Measurements from ENCODE around the gene EHHADH. TPM values are rescaled to one million over a fixed set of nuclear protein-coding genes. Genes with fewer than 3 reads are reported as not detected.
"Not testable (repeated sequence)": the region's sequence is repeated elsewhere in the genome, so short reads cannot be mapped to it uniquely, and the experiment has no call there.

The EHHADH gene
- 9.5 and 12.1 TPM in 2 replicates for total RNA-seq (2014; rRNA removed; shearing (Covaris generic))
- polyA plus RNA-seq (2015; cell fraction: cytosol; rRNA removed) = 7.0 and 7.9 TPM in 2 replicates
- 4.5 and 8.8 TPM in 2 replicates for polyA plus RNA-seq (2015; cell fraction: nucleus; rRNA removed)

GRCh38 chr3:185253645-185254410 lies at the start of gene EHHADH:
Gene EHHADH (minus strand): TSS chr3:185254049. CDS start chr3:185254022, 27 bp downstream.
- in situ Hi-C loops (cut with HindIII; ENCODE audit: low pct_unique_long_range_greater_than_20kb, low sequenced_read_pairs) = no loop called here
- peak; percentile 75 for DNase-seq (ENCODE audit: low read depth, low spot score)

GRCh38 chr3:185299918-185300426 lies 46.1 kb upstream of the EHHADH start:
- DNase-seq (ENCODE audit: low read depth, low spot score); in situ Hi-C loops (cut with HindIII; ENCODE audit: low pct_unique_long_range_greater_than_20kb, low sequenced_read_pairs): not testable (repeated sequence)

DNA sequence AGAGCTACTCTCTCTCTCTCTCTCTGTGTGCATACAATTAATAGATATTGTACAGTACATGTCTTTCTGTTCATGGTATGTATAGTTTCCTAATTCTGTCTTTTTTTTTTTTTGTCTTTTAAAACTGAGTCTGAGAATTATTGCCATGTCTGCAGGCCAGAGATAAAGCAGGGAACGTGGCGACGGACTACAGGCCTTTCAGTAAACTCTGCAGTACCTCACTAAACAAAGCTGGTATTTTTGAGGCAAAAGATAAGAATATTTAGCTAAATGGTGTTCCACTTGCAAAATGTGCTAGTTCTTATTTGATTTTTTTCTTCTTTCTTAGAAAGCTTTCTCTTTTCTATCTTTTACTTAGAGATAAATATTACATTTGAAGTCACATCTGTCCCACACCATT lies 44.0 kb upstream of the EHHADH start:
- DNase-seq (ENCODE audit: low read depth, low spot score) = no peak

DNA sequence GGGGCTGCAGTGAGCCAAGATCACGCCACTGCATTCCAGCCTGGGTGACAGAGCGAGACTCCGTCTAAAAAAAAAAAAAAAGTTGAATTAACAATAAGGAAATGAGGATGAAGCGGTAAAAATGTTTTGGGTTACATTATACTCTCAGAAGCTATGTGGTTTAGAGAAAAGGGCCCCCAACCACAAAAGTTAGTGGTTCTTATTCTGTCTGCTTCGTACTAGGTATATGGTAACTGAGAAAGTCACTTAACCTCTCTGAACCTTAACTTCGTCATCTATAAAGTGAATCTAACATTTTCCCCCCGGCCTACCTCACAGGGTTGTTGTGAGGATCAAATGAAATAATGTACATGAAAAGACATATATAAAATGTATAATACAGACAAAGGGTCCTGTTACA lies 38.4 kb upstream of the EHHADH start:
- no peak for DNase-seq (ENCODE audit: low read depth, low spot score)
- in situ Hi-C loops (cut with HindIII; ENCODE audit: low pct_unique_long_range_greater_than_20kb, low sequenced_read_pairs) = no loop called here

More for the DNA sequence above, 44.0 kb upstream of the EHHADH start:
- in situ Hi-C loops (cut with HindIII; ENCODE audit: low pct_unique_long_range_greater_than_20kb, low sequenced_read_pairs) = no loop called here

- in situ Hi-C loops (cut with HindIII; ENCODE audit: low pct_unique_long_range_greater_than_20kb, low sequenced_read_pairs) = no loop called here
- DNase-seq (ENCODE audit: low read depth, low spot score) = no peak
These were observed 36.4 kb upstream of the EHHADH start for GRCh38 chr3:185290266-185290665.

DNA sequence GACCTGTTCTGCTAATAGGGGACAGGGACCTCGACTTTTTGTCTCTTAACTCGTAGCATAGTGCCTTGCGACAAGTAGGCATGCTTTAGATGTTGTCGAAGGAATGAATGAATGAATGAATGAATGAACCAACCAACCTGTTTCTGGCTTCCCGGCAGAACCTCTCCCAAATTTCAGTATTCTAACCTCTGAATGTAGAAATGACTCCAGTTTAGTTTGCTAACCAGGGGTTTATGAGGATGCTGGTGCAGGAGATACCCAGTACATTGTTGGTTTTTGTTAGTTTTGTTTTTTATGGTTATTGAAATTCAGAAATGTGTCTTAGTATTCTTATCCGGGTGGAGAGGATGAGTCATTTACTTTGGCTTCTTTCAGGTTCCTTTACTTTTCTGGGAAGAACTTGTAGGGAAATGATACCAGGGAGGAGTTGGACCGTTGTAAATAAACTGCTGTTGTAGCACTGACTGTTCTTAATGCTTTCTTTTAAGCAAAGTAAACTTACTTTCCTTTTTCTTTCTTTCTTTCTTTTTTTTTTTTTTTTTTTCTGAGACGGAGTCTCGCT lies 29.6 kb upstream of the EHHADH start:
- in situ Hi-C loops (cut with HindIII; ENCODE audit: low pct_unique_long_range_greater_than_20kb, low sequenced_read_pairs) = no loop called here
- DNase-seq (ENCODE audit: low read depth, low spot score) = no peak

DNA sequence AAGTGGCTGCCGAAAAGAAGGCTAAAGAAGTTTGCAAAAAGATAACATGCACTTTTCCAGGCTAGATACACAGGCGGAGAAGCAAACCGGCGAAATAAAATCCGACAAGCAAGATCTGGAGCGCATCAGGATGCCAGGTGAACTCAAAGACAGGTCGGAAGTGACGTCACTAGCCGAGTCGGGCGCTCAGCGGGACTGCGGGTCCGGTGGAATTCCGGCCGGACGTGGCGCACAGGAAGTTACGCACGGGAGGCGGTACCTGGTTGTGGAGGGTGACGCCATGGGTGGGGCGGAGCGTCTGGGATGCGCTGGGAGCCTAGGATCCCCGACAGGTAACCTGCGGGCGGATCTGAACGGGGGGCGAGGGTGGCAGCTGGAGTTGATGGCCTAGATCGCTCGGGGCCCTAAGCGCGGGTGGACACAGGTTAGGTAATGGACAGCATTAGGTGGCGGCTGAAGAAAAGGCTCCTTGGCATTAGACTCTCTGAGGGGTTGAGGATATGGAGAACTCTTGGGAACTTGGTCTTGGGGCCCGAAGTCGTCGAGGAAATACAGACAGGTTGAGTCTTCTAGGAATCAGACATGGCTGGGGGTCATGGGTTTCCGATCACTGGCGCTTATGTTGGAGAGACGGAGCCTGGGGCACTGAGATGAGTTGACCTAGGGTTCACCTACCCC lies 29.0 kb upstream of the EHHADH start:
- in situ Hi-C loops (cut with HindIII; ENCODE audit: low pct_unique_long_range_greater_than_20kb, low sequenced_read_pairs) = no loop called here
- peak; percentile 93 for DNase-seq (ENCODE audit: low read depth, low spot score)

DNA sequence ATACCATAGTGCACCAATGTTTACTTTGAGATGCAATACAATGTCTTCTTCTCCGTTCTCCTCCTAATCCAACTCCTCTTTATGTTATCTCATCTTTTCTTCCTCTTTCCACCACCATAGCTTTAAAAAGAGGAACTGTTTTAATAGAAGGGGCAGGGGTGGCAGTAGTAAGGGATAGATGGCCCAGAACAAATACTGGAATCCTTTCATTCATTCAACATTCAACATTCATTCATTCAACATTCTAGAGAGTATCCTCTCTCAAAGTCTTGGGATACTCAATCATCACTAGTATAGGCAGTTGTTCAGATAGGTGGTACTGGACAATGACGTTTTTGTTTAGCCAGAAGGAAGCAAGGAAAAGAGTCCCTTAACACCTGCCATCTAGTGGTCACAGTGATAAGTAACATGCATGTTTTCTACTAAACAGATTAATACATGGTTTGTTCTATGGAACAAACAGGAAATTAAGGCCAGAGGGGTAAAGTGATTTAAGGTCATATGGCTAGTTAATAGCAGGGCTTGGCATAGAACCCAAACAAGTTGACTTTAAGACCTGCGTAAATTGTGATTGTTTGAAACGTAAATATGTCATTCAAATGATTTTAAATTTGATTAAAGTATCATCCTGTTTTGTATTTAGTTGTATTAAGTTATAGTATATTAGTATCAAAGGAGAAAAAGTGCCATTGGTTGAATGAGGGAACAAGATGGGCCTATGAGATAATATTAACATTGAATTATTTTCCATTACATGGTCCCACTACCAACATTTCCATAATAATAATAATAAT lies 26.9 kb upstream of the EHHADH start:
- in situ Hi-C loops (cut with HindIII; ENCODE audit: low pct_unique_long_range_greater_than_20kb, low sequenced_read_pairs) = no loop called here
- DNase-seq (ENCODE audit: low read depth, low spot score) = peak; percentile 93

GRCh38 chr3:185279587-185280138 lies 25.8 kb upstream of the EHHADH start:
- in situ Hi-C loops (cut with HindIII; ENCODE audit: low pct_unique_long_range_greater_than_20kb, low sequenced_read_pairs) = no loop called here
- no peak for DNase-seq (ENCODE audit: low read depth, low spot score)

- in situ Hi-C loops (cut with HindIII; ENCODE audit: low pct_unique_long_range_greater_than_20kb, low sequenced_read_pairs) = no loop called here
These were observed 22.6 kb upstream of the EHHADH start for GRCh38 chr3:185276415-185276814.

DNA sequence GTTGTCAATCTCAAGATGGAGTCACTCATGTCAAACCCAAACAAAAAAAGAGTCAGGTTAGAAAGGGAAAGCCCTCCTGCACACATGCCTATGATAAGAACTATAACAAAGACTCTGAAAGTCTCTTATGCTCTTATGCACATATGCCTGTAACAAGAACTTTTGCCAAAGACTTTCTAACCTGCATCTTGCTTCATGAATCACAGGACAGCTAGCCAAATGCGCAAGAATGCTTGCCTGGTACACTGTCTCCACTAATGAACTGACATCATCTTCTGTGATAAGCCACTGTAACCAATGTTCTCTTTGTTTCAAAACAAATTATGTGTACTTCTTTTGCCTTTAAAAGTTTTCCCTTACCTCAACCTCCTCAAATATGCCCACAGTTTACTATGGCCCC lies 18.2 kb upstream of the EHHADH start:
- in situ Hi-C loops (cut with HindIII; ENCODE audit: low pct_unique_long_range_greater_than_20kb, low sequenced_read_pairs) = no loop called here
- no peak for DNase-seq (ENCODE audit: low read depth, low spot score)

More at GRCh38 chr3:185276415-185276814, 22.6 kb upstream of the EHHADH start:
- DNase-seq (ENCODE audit: low read depth, low spot score) = no peak

DNA sequence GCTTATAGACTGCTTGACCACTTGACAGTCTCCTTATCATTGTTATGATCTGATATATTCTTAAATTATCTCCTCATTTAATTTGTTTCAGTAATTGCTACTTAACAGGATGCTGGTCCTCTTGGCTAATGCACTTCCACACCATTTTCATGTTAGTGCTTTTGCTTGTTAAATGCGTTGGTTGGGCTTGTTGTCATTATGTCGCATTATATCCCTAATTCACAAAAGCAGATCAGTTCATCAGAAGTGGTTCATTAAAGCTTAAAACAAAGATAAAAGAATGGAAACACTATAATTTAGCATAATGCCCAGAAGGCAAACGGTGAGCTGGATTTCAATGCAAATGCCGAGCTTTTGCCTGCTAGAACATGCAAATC lies 17.1 kb upstream of the EHHADH start:
- DNase-seq (ENCODE audit: low read depth, low spot score) = no peak
- in situ Hi-C loops (cut with HindIII; ENCODE audit: low pct_unique_long_range_greater_than_20kb, low sequenced_read_pairs) = no loop called here

- DNase-seq (ENCODE audit: low read depth, low spot score) = peak; percentile 69
- in situ Hi-C loops (cut with HindIII; ENCODE audit: low pct_unique_long_range_greater_than_20kb, low sequenced_read_pairs) = no loop called here
These were observed 16.6 kb upstream of the EHHADH start for GRCh38 chr3:185270262-185270955.

DNA sequence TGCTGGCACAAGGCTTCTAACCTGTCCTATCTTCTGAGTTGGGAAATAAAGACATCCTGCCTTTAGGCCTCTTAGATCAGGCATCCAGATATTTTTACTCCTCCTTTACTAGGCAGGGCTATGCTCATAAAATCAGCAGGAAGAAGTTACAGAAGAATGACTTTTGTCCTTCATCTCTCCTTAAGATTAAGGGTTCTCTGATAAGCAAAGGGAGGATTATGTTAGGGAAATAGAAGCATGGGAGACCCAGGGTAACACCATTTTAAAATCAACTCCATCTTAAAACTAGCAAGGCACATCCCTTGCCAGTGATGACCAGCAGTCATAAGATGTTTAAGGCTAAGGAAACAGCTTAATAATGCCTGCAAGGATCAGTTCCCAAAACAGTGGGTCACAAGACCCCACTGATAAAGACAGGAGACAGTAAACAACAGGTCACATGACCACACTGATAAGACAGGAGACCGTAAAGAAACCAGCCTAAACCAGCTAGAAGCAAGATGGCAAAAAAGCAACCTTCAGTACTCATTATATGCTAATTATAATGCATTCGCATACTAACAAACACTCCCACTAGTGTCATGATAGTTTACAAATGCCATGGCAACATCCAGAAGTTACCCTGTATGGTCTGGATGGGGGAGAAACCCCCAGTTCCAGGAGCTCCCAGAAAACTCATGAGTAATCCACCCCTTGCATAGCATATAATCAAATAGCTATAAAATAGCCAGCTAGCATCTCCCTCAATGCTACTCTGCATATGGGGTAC lies 14.5 kb upstream of the EHHADH start:
- no peak for DNase-seq (ENCODE audit: low read depth, low spot score)
- in situ Hi-C loops (cut with HindIII; ENCODE audit: low pct_unique_long_range_greater_than_20kb, low sequenced_read_pairs) = no loop called here

DNA sequence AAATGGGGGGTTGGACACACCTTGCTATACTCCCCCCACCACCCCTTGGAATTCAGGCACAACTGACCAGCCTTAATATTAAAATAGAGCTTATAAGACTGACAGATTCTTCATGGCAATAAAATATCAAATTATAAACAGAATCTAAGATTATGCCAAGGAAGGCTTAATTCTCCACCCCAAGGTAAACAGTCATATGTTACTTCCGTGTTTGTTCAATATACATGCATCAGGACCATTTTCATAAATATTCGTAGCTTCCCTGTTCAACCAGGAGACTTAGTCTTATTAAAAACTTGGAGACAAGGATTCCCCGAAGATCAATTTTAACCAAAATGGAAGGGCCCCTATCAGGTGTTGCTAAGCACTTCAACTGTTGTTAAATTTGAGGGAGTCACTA lies 13.3 kb upstream of the EHHADH start:
- DNase-seq (ENCODE audit: low read depth, low spot score) = no peak
- in situ Hi-C loops (cut with HindIII; ENCODE audit: low pct_unique_long_range_greater_than_20kb, low sequenced_read_pairs) = no loop called here

DNA sequence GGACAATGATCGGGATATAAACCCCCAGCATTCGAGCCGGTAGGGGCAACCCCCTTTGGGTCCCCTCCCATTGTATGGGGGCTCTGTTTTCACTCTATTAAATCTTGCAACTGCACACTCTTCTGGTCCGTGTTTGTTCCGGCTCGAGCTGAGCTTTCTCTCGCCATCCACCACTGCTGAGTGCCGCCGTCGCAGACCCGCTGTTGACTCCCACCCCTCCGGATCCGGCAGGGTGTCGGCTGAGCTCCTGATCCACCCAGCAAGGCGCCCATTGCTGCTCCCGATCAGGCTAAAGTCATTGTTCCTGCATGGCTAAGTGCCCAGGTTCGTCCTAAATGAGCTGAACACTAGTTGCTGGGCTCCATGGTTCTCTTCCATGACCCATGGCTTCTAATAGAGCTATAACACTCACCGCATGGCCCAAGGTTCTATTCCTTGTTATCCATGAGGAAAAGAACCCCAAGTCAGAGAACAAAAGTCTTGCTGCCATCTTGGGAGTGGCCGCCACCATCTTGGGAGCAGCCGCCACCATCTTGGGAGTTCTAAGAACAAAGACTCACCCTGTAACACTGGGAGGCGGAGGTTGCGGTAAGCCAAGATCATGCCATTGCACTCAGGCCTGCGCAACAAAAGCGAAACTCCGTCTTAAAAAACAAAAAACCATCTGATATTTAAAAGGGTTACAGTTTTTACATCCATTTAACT lies 11.2 kb upstream of the EHHADH start:
- DNase-seq (ENCODE audit: low read depth, low spot score) = no peak
- in situ Hi-C loops (cut with HindIII; ENCODE audit: low pct_unique_long_range_greater_than_20kb, low sequenced_read_pairs) = no loop called here

Measured in SK-MEL-5 (cell line).